ENCODE measurements around the gene GLI3.

The GLI3 gene

GRCh38 chr7:42237811-42238541, 967 bp upstream of the GLI3 start (continued):
- TF ChIP-seq ZSCAN30 (tag by site-specific recombination; IDR thresholded peaks at IDR 0.05), result no peak
- TF ChIP-seq, protein P1, sequence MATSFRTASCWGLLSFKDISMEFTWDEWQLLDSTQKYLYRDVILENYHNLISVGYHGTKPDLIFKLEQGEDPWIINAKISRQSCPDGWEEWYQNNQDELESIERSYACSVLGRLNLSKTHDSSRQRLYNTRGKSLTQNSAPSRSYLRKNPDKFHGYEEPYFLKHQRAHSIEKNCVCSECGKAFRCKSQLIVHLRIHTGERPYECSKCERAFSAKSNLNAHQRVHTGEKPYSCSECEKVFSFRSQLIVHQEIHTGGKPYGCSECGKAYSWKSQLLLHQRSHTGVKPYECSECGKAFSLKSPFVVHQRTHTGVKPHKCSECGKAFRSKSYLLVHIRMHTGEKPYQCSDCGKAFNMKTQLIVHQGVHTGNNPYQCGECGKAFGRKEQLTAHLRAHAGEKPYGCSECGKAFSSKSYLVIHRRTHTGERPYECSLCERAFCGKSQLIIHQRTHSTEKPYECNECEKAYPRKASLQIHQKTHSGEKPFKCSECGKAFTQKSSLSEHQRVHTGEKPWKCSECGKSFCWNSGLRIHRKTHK (tag by site-specific recombination; IDR thresholded peaks at IDR 0.05), result no peak
- TF ChIP-seq ZNF843 (tag by site-specific recombination; IDR thresholded peaks at IDR 0.05), result no peak
- TF ChIP-seq, protein P2, sequence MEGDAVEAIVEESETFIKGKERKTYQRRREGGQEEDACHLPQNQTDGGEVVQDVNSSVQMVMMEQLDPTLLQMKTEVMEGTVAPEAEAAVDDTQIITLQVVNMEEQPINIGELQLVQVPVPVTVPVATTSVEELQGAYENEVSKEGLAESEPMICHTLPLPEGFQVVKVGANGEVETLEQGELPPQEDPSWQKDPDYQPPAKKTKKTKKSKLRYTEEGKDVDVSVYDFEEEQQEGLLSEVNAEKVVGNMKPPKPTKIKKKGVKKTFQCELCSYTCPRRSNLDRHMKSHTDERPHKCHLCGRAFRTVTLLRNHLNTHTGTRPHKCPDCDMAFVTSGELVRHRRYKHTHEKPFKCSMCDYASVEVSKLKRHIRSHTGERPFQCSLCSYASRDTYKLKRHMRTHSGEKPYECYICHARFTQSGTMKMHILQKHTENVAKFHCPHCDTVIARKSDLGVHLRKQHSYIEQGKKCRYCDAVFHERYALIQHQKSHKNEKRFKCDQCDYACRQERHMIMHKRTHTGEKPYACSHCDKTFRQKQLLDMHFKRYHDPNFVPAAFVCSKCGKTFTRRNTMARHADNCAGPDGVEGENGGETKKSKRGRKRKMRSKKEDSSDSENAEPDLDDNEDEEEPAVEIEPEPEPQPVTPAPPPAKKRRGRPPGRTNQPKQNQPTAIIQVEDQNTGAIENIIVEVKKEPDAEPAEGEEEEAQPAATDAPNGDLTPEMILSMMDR (tag by site-specific recombination; IDR thresholded peaks at IDR 0.05), result peak; percentile 13; the same call in 1 of the 2 replicates
- 0 out of 2 replicates have a peak, but pooled peaks have one; percentile 33 for TF ChIP-seq ZNF2 (tag by site-specific recombination; IDR thresholded peaks at IDR 0.05)
- TF ChIP-seq, protein P3, sequence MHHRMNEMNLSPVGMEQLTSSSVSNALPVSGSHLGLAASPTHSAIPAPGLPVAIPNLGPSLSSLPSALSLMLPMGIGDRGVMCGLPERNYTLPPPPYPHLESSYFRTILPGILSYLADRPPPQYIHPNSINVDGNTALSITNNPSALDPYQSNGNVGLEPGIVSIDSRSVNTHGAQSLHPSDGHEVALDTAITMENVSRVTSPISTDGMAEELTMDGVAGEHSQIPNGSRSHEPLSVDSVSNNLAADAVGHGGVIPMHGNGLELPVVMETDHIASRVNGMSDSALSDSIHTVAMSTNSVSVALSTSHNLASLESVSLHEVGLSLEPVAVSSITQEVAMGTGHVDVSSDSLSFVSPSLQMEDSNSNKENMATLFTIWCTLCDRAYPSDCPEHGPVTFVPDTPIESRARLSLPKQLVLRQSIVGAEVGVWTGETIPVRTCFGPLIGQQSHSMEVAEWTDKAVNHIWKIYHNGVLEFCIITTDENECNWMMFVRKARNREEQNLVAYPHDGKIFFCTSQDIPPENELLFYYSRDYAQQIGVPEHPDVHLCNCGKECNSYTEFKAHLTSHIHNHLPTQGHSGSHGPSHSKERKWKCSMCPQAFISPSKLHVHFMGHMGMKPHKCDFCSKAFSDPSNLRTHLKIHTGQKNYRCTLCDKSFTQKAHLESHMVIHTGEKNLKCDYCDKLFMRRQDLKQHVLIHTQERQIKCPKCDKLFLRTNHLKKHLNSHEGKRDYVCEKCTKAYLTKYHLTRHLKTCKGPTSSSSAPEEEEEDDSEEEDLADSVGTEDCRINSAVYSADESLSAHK (tag by site-specific recombination; IDR thresholded peaks at IDR 0.05), result no peak
- peak; percentile 70 for TF ChIP-seq ZBTB8A (tag by site-specific recombination; IDR thresholded peaks at IDR 0.05)
- no peak for TF ChIP-seq HOXC10 (CRISPR knock-in tag; IDR thresholded peaks at IDR 0.05)
- no peak for TF ChIP-seq ZNF174 (tag by site-specific recombination; IDR thresholded peaks at IDR 0.05)
- no peak for TF ChIP-seq ZSCAN18 (tag by site-specific recombination; IDR thresholded peaks at IDR 0.05)
- no peak for TF ChIP-seq ZNF571 (tag by site-specific recombination; IDR thresholded peaks at IDR 0.05)
- TF ChIP-seq MZF1 (tag by site-specific recombination; IDR thresholded peaks at IDR 0.05; ENCODE audit: borderline replicate concordance), result peak; percentile 13; the same call in 1 of the 2 replicates
- TF ChIP-seq, protein P4, sequence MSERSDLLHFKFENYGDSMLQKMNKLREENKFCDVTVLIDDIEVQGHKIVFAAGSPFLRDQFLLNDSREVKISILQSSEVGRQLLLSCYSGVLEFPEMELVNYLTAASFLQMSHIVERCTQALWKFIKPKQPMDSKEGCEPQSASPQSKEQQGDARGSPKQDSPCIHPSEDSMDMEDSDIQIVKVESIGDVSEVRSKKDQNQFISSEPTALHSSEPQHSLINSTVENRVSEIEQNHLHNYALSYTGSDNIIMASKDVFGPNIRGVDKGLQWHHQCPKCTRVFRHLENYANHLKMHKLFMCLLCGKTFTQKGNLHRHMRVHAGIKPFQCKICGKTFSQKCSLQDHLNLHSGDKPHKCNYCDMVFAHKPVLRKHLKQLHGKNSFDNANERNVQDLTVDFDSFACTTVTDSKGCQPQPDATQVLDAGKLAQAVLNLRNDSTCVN (tag by site-specific recombination; optimal IDR thresholded peaks at IDR 0.05), result peak; percentile 41
- 0 out of 2 replicates have a peak, but pooled peaks have one; percentile 7 for TF ChIP-seq ZBTB20 (tag by site-specific recombination; IDR thresholded peaks at IDR 0.05)
- no peak for TF ChIP-seq ZNF133 (tag by site-specific recombination; IDR thresholded peaks at IDR 0.05)
- no peak for TF ChIP-seq ZNF76 (tag by site-specific recombination; IDR thresholded peaks at IDR 0.05; ENCODE audit: borderline replicate concordance, low read depth)
- TF ChIP-seq SCRT2 (tag by site-specific recombination; IDR thresholded peaks at IDR 0.05), result no peak
- no peak for TF ChIP-seq ZFP41 (tag by site-specific recombination; IDR thresholded peaks at IDR 0.05; ENCODE audit: borderline replicate concordance)
- TF ChIP-seq ZNF664 (tag by site-specific recombination; IDR thresholded peaks at IDR 0.05), result no peak
- TF ChIP-seq ZNF202 (tag by site-specific recombination; IDR thresholded peaks at IDR 0.05; ENCODE audit: borderline replicate concordance), result no peak
- TF ChIP-seq SETDB1 (IDR thresholded peaks at IDR 0.05; ENCODE audit: insufficient read length, low read length), result no peak
- peak; percentile 18; the same call in 1 of the 2 replicates for TF ChIP-seq ZNF324 (tag by site-specific recombination; IDR thresholded peaks at IDR 0.05)
- TF ChIP-seq, protein P5, sequence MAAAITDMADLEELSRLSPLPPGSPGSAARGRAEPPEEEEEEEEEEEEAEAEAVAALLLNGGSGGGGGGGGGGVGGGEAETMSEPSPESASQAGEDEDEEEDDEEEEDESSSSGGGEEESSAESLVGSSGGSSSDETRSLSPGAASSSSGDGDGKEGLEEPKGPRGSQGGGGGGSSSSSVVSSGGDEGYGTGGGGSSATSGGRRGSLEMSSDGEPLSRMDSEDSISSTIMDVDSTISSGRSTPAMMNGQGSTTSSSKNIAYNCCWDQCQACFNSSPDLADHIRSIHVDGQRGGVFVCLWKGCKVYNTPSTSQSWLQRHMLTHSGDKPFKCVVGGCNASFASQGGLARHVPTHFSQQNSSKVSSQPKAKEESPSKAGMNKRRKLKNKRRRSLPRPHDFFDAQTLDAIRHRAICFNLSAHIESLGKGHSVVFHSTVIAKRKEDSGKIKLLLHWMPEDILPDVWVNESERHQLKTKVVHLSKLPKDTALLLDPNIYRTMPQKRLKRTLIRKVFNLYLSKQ (tag by site-specific recombination; IDR thresholded peaks at IDR 0.05; ENCODE audit: borderline replicate concordance), result no peak
- TF ChIP-seq SP3 (tag by site-specific recombination; IDR thresholded peaks at IDR 0.05), result peak; percentile 16
- TF ChIP-seq SCRT1 (tag by site-specific recombination; IDR thresholded peaks at IDR 0.05; ENCODE audit: borderline replicate concordance), result no peak
- TF ChIP-seq EGR2 (tag by site-specific recombination; IDR thresholded peaks at IDR 0.05; ENCODE audit: low read depth), result 0 out of 2 replicates have a peak, but pooled peaks have one; percentile 20
- peak; percentile 16 for TF ChIP-seq ZFHX2 (tag by site-specific recombination; conservative IDR thresholded peaks at IDR 0.05)
- TF ChIP-seq SALL2 (tag by site-specific recombination; IDR thresholded peaks at IDR 0.05; ENCODE audit: borderline replicate concordance), result no peak
- TF ChIP-seq ZFP3 (tag by site-specific recombination; IDR thresholded peaks at IDR 0.05; ENCODE audit: low read depth), result 0 out of 2 replicates have a peak, but pooled peaks have one; percentile 4
- TF ChIP-seq ZNF175 (tag by site-specific recombination; IDR thresholded peaks at IDR 0.05), result no peak
